PFSK-1 (cell line): ENCODE data around the gene LRRC23.

Experiments
- POLR2AphosphoS5 ChIP-seq: IDR thresholded peaks from 2 replicates; pipeline ENCODE4 v1.6.1; 2012; ENCODE audit warnings: low read depth, mild to moderate bottlenecking, control low read depth, low read length, moderate library complexity
- SIN3A ChIP-seq: IDR thresholded peaks from 2 replicates; pipeline ENCODE4 v1.6.1; 2012; ENCODE audit warnings: mild to moderate bottlenecking, low read length, moderate library complexity, borderline replicate concordance; ENCODE audit not compliant: insufficient read depth
- TAF1 ChIP-seq: IDR thresholded peaks from 2 replicates; pipeline ENCODE4 v1.6.1; 2012; ENCODE audit warnings: low read length, control low read depth, borderline replicate concordance; ENCODE audit not compliant: insufficient read depth
- TF ChIP-seq, protein P1 (sequence below), 2 experiments: IDR thresholded peaks; 2 replicates each; pipeline versions ENCODE4 v1.6.1 to v1.8.0; 2011 to 2012; ENCODE audit warnings: low read depth in 2 of 2, low read length in 2 of 2, control low read depth in 1 of 2, inconsistent platforms in 1 of 2, mild to moderate bottlenecking in 1 of 2, moderate library complexity in 1 of 2; ENCODE audit not compliant: insufficient read depth in 1 of 2

DNA sequence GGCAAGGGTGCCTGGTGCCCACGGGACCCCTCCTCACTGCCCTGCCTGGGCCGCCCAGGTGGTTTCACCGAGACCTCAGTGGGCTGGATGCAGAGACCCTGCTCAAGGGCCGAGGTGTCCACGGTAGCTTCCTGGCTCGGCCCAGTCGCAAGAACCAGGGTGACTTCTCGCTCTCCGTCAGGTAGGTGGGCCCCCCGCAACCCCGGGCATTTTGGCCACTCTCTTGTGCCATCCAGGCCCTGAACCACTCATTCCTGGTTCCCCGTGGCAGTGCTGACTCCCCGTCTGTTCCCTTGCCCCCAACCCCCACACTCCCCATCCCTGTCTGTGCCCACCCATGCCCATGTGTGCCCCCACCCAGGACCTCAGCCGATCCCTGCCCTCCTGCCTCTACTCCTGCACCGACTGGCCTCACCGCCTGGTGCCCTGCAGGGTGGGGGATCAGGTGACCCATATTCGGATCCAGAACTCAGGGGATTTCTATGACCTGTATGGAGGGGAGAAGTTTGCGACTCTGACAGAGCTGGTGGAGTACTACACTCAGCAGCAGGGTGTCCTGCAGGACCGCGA, 47.0 kb downstream of the LRRC23 start:
- TF ChIP-seq POLR2AphosphoS5 (no peak), TAF1 (no peak), SIN3A (no peak)
- TF ChIP-seq, protein P1, sequence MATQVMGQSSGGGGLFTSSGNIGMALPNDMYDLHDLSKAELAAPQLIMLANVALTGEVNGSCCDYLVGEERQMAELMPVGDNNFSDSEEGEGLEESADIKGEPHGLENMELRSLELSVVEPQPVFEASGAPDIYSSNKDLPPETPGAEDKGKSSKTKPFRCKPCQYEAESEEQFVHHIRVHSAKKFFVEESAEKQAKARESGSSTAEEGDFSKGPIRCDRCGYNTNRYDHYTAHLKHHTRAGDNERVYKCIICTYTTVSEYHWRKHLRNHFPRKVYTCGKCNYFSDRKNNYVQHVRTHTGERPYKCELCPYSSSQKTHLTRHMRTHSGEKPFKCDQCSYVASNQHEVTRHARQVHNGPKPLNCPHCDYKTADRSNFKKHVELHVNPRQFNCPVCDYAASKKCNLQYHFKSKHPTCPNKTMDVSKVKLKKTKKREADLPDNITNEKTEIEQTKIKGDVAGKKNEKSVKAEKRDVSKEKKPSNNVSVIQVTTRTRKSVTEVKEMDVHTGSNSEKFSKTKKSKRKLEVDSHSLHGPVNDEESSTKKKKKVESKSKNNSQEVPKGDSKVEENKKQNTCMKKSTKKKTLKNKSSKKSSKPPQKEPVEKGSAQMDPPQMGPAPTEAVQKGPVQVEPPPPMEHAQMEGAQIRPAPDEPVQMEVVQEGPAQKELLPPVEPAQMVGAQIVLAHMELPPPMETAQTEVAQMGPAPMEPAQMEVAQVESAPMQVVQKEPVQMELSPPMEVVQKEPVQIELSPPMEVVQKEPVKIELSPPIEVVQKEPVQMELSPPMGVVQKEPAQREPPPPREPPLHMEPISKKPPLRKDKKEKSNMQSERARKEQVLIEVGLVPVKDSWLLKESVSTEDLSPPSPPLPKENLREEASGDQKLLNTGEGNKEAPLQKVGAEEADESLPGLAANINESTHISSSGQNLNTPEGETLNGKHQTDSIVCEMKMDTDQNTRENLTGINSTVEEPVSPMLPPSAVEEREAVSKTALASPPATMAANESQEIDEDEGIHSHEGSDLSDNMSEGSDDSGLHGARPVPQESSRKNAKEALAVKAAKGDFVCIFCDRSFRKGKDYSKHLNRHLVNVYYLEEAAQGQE (IDR thresholded peaks at IDR 0.05; ENCODE audit: insufficient read depth in 1 of 2, low read depth in 2 of 2, low read length in 2 of 2) = no peak
